Frontal cortex (tissue), 4 donors: ENCODE measurements around the gene CNPPD1. TPM values are rescaled to one million over a fixed set of nuclear protein-coding genes. Genes with fewer than 3 reads are reported as not detected.
"Not testable (repeated sequence)": the region's sequence is repeated elsewhere in the genome, so short reads cannot be mapped to it uniquely, and the experiment has no call there.

Experiments used
- DNase-seq, 2 donors: peaks; one replicate each; pipeline ENCODE4 v3.0.0; 2012; ENCODE audit warnings: low spot score in 2 of 2
- FAIRE-seq: peaks from 2 replicates; lab custom pipeline; 2012; peaks lifted over from hg19 to GRCh38; lab: Jason Lieb, UNC
- total RNA-seq: library from RNA; depleted of rRNA; stranded (reverse); fragments of >200 nt; gene quantifications from one replicate; pipeline ENCODE4 v1.2.3, GENCODE V29; 2014
- donor health status: control.
- donor health status: control.
- donor health status: control.

CNPPD1 gene
- total RNA-seq, 1 donor from 2014 or later: 32.2 TPM

- FAIRE-seq (no peak), DNase-seq (no peak)
These were observed 32.8 kb upstream of the CNPPD1 start for GRCh38 chr2:219209236-219210195.

GRCh38 chr2:219207884-219208740 lies 31.4 kb upstream of the CNPPD1 start:
- no peak for DNase-seq
- no peak for FAIRE-seq

GRCh38 chr2:219207134-219207883 lies 30.6 kb upstream of the CNPPD1 start:
- DNase-seq: no peak
- no peak for FAIRE-seq

GRCh38 chr2:219206328-219207133 lies 29.8 kb upstream of the CNPPD1 start, which contains the start of gene ZFAND2B:
Gene ZFAND2B (plus strand): TSS chr2:219206782. CDS start chr2:219206988, 206 bp downstream.
- DNase-seq (peak; percentile 99), FAIRE-seq (no peak)

GRCh38 chr2:219205981-219206327 lies 29.2 kb upstream of the CNPPD1 start:
- DNase-seq (no peak), FAIRE-seq (no peak)

GRCh38 chr2:219205165-219205538 lies 28.4 kb upstream of the CNPPD1 start:
- DNase-seq: no peak
- FAIRE-seq: no peak

GRCh38 chr2:219204425-219205164 lies 27.9 kb upstream of the CNPPD1 start:
- DNase-seq: no peak

GRCh38 chr2:219201331-219201730 lies 24.6 kb upstream of the CNPPD1 start:
- not testable (repeated sequence) for FAIRE-seq, DNase-seq

More at GRCh38 chr2:219204425-219205164, 27.9 kb upstream of the CNPPD1 start:
- no peak for FAIRE-seq

- not testable (repeated sequence) for FAIRE-seq, DNase-seq
These were observed 24.0 kb upstream of the CNPPD1 start for GRCh38 chr2:219200502-219201326.

GRCh38 chr2:219199470-219200211 lies 22.9 kb upstream of the CNPPD1 start:
- FAIRE-seq (no peak), DNase-seq (no peak)

GRCh38 chr2:219198974-219199373 lies 22.2 kb upstream of the CNPPD1 start:
- FAIRE-seq: no peak

GRCh38 chr2:219197388-219197787 lies 20.7 kb upstream of the CNPPD1 start:
- no peak for FAIRE-seq
- DNase-seq: no peak

More at GRCh38 chr2:219198974-219199373, 22.2 kb upstream of the CNPPD1 start:
- DNase-seq: no peak

- FAIRE-seq (no peak), DNase-seq (no peak)
These were observed 10.2 kb upstream of the CNPPD1 start for GRCh38 chr2:219186754-219187456.

GRCh38 chr2:219184121-219184520 lies 7.4 kb upstream of the CNPPD1 start:
- FAIRE-seq (no peak), DNase-seq (no peak)

GRCh38 chr2:219183151-219183772 lies 6.5 kb upstream of the CNPPD1 start:
- FAIRE-seq (no peak), DNase-seq (no peak)
